Endothelial cell (in vitro differentiated cells): ENCODE results near the gene NCOA6. TPM values are rescaled to one million over a fixed set of nuclear protein-coding genes. Genes with fewer than 3 reads are reported as not detected.

Source experiments
- DNase-seq: peaks from one replicate; pipeline ENCODE4 v3.0.0; 2021; ENCODE audit warnings: low spot score
- H3K27ac Mint-ChIP-seq: one replicate; pipeline ENCODE4 v1.8.0; 2021; ENCODE audit warnings: mixed read lengths, inconsistent platforms; ENCODE audit not compliant: unreplicated experiment
- H3K27me3 Mint-ChIP-seq: one replicate; pipeline ENCODE4 v1.8.0; 2021; ENCODE audit warnings: mild to moderate bottlenecking, moderate library complexity, mixed read lengths, inconsistent platforms; ENCODE audit not compliant: unreplicated experiment
- H3K36me3 Mint-ChIP-seq: one replicate; pipeline ENCODE4 v1.8.0; 2021; ENCODE audit warnings: mild to moderate bottlenecking, low read depth, mixed read lengths, inconsistent platforms; ENCODE audit not compliant: unreplicated experiment
- H3K4me1 Mint-ChIP-seq: one replicate; pipeline ENCODE4 v1.8.0; 2021; ENCODE audit warnings: mild to moderate bottlenecking, mixed read lengths, inconsistent platforms; ENCODE audit not compliant: unreplicated experiment
- H3K4me3 Mint-ChIP-seq: one replicate; pipeline ENCODE4 v1.8.0; 2021; ENCODE audit warnings: mild to moderate bottlenecking, mixed read lengths, inconsistent platforms; ENCODE audit not compliant: unreplicated experiment
- H3K9me3 Mint-ChIP-seq: one replicate; pipeline ENCODE4 v1.8.0; 2021; ENCODE audit warnings: mixed read lengths, inconsistent platforms; ENCODE audit not compliant: unreplicated experiment
- total RNA-seq: library from RNA; stranded (reverse); fragmentation: NEBNext Ultra II Directional; extraction: Animal tissue kit (Norgen Biotek cat#: 25700); gene quantifications from one replicate; pipeline ENCODE4 v1.2.1, GENCODE V29; 2021; ENCODE audit not compliant: unreplicated experiment
- TF ChIP-seq, protein P1 (sequence below): fragments of 200-600 bp; sonication (generic); IDR thresholded peaks from one replicate; pipeline ENCODE4 v1.5.0; 2021; ENCODE audit warnings: antibody characterized with exemption; ENCODE audit not compliant: unreplicated experiment

Gene NCOA6
- total RNA-seq, 1 donor from 2014 or later, result 22.0 TPM

DNA sequence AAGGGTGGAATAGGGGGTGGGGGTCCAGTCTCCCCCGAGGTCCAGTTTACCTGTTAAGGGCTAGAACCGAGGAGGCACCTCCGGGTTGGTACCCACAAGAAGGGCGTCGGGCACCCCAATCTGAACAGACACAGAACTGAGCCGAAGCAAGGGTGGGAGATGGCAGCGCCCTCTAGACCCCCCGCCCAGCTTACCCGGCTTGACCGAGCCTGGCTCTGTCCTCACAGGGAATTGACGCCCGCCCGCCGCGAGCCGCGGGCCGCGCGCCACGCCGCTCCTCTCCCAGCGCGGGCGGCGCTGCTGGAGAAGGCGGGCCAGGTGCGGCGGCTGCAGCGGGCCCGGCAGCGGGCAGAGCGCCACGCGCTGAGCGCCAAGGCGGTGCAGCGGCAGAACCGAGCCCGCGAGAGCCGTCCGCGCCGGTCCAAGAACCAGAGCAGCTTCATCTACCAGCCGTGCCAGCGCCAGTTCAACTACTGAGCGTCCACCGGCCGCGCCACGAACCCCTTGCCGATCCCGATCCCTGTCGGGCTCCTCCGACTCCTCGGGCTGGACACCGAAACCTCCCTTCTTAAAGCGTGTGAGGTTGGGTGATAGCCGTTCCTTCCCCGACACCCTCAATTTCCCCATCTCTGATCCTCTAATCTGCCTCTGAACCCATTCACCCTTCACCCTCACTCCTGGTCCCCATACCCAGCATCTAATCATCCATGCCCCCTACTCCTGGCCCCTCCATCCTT is 115.5 kb downstream of the NCOA6 start:
- H3K9me3 Mint-ChIP-seq, result no peaks in the 10 kb centered on the region
- DNase-seq, result peak; percentile 40
- peaks cover 9% of the 10 kb centered on the region for H3K27me3 Mint-ChIP-seq
- peak overlapping the region; percentile 76 for H3K4me3 Mint-ChIP-seq
- TF ChIP-seq, protein P1, sequence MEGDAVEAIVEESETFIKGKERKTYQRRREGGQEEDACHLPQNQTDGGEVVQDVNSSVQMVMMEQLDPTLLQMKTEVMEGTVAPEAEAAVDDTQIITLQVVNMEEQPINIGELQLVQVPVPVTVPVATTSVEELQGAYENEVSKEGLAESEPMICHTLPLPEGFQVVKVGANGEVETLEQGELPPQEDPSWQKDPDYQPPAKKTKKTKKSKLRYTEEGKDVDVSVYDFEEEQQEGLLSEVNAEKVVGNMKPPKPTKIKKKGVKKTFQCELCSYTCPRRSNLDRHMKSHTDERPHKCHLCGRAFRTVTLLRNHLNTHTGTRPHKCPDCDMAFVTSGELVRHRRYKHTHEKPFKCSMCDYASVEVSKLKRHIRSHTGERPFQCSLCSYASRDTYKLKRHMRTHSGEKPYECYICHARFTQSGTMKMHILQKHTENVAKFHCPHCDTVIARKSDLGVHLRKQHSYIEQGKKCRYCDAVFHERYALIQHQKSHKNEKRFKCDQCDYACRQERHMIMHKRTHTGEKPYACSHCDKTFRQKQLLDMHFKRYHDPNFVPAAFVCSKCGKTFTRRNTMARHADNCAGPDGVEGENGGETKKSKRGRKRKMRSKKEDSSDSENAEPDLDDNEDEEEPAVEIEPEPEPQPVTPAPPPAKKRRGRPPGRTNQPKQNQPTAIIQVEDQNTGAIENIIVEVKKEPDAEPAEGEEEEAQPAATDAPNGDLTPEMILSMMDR, result no peak
- peak overlapping the region; percentile 13 for H3K27ac Mint-ChIP-seq
- H3K36me3 Mint-ChIP-seq, result peaks cover 41% of the 10 kb centered on the region
- H3K4me1 Mint-ChIP-seq, result peaks cover 39% of the 10 kb centered on the region

DNA sequence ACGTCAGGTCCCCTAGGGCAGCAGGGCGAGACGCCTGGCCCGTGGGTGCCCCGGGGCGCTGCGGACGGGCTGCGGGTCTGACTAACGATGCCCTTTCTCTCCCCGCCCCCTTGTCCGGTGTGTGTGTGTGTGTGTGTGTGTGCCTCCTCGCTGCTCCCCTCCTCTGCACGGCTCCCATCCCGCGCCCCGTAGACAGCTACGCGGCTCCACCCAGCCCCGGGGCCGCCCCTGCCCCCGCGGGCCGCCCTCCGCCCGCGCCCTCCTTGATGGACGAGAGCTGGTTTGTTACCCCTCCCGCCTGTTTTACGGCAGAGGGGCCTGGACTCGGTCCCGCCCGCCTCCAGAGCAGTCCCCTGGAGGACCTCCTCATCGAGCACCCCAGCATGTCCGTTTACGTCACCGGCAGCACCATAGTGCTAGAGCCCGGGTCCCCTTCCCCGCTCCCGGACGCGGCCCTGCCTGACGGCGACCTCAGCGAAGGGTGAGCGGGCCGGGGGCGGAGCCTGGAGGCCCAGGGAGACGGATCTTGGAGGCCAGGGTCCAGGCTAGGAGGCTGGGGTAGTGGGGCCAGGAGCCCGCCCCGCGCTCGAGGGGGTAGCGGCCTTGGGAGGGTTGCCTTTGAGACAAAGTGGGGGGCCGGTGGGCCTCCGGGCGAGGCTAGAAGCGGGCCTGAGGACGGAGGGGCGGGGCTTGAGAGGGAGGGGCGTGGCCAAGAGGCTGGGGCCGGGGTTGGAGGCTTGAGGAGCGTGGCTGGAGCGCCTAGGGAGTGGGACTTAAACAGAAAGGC is 116.2 kb downstream of the NCOA6 start:
- no peaks in the 10 kb centered on the region for H3K9me3 Mint-ChIP-seq
- peak overlapping the region; percentile 76 for H3K4me3 Mint-ChIP-seq
- peaks cover 39% of the 10 kb centered on the region for H3K4me1 Mint-ChIP-seq
- H3K27me3 Mint-ChIP-seq, result peaks cover 9% of the 10 kb centered on the region
- DNase-seq, result peak; percentile 65
- no peak overlapping the region for H3K27ac Mint-ChIP-seq
- TF ChIP-seq, protein P1, result peak; percentile 9
- peaks cover 41% of the 10 kb centered on the region for H3K36me3 Mint-ChIP-seq

DNA sequence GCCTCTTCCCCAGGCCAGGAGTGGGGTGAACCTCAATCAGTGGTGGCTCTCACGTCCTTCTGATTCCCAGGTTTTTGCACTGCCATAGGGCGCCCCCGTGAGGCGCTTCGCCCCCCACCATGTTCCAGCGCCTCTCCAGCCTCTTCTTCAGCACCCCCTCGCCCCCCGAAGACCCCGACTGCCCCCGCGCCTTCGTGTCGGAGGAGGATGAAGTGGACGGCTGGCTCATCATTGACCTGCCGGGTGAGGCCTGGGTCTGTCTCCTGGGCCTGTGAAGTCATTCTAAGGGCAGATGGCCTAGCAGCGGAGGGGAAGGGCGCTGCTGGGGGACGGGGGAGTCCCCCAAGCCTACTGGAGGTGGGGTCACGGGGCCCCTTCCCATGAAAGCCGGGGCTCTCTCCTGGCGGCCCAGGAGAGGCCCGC is 116.8 kb downstream of the NCOA6 start:
- DNase-seq, result peak; percentile 61
- no peak overlapping the region for H3K27ac Mint-ChIP-seq
- TF ChIP-seq, protein P1, result peak; percentile 44

DNA sequence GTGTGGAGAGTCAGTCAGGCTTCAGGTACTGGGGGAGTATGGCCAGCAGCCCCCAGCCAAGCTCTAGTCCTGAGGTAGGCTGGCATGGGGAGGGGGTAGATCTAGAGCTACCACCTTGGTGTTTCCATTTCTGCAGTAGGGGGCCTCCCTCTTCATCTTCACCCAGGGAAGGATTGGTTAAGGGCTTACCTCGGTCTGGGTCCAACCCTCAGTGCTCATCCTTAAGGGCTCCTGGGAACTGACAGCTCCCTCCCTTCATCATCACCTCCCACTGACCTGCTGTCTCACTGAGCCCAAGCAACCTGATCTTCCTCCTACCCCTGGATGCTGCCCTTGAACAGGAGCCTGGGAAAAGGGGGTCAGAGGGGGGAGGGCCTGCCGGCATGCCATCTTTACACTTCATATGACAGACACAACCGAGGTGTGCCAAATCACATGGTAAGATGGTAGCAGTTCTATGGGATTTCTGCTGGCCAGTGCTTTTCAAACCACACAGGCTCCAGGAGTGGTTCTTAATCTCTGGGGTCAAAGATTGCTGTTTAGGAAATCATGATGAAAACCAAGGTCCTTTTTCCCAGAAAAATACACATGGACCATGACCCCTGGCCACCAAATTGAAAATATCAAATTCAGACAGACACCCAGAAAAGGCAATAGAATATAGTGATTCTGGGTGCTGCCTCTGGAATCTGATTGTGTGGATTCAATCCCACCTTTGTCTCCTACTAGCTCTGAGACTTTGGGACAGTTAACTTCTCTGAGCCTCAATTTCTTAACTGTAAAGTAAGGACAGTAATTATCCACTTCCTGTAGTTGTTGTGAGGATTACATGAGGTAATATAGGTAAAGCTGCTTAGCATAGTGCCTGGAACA is 118.3 kb downstream of the NCOA6 start:
- Mint-ChIP-seq H3K4me1 (peaks cover 49% of the 10 kb centered on the region), H3K9me3 (no peaks in the 10 kb centered on the region), H3K4me3 (peak overlapping the region; percentile 96), H3K27ac (no peak overlapping the region), H3K36me3 (peaks cover 31% of the 10 kb centered on the region), H3K27me3 (peaks cover 16% of the 10 kb centered on the region)
- TF ChIP-seq, protein P1, result no peak
- no peak for DNase-seq

More for the DNA sequence above, 116.8 kb downstream of the NCOA6 start:
- H3K9me3 Mint-ChIP-seq, result no peaks in the 10 kb centered on the region
- peak overlapping the region; percentile 71 for H3K4me3 Mint-ChIP-seq
- peaks cover 11% of the 10 kb centered on the region for H3K27me3 Mint-ChIP-seq
- peaks cover 42% of the 10 kb centered on the region for H3K36me3 Mint-ChIP-seq
- H3K4me1 Mint-ChIP-seq, result peaks cover 41% of the 10 kb centered on the region
